IMR-90 (cell line): ENCODE measurements around the gene BDKRB1. TPM values are rescaled to one million over a fixed set of nuclear protein-coding genes. Genes with fewer than 3 reads are reported as not detected.

Source experiments
- ATAC-seq: fragments of 200-7000 bp; cut with Tn5 transposase; 2 replicates; pipeline ENCODE4 v1.9.1; 2020; ENCODE audit warnings: low read depth, mild to moderate bottlenecking, moderate library complexity
- BruUV-seq: library from RNA; stranded (reverse); fragments of 400-500 nt; replicated peaks from 2 replicates; lab custom pipeline; 2021; lab: Mats Ljungman, UMichigan
- CTCF ChIA-PET: fragments of 300-600 bp; formaldehyde crosslinking; extraction: SDS; loops from one replicate; lab custom pipeline; 2021; ENCODE audit warnings: antibody characterized with exemption; lab: Yijun Ruan, JAX
- POLR2A ChIA-PET: fragments of 300-600 bp; sonication (Branson Sonifier 250); formaldehyde crosslinking; loops from one replicate; lab custom pipeline; 2022; ENCODE audit warnings: antibody characterized with exemption; ENCODE audit not compliant: unreplicated experiment; lab: Charles Lee
- DNase-seq: peaks from one replicate; pipeline ENCODE4 v3.0.0; 2013
- H2AFZ ChIP-seq: replicated peaks from 2 replicates; pipeline ENCODE3; 2013; ENCODE audit warnings: low read length, mild to moderate bottlenecking; ENCODE audit not compliant: poor library complexity
- H2AK5ac ChIP-seq: 2 replicates; pipeline ENCODE4 v1.6.1; 2013; ENCODE audit warnings: low read depth, low read length, inconsistent platforms
- H2AK9ac ChIP-seq: replicated peaks from 2 replicates; pipeline ENCODE3; 2013; ENCODE audit warnings: mild to moderate bottlenecking, low read depth, low read length, moderate library complexity; ENCODE audit not compliant: poor library complexity
- H2BK120ac ChIP-seq: 2 replicates; pipeline ENCODE4 v1.6.1; 2013; ENCODE audit warnings: low read depth, low read length, inconsistent platforms
- H2BK15ac ChIP-seq: 3 replicates; pipeline ENCODE4 v1.6.1; 2013; ENCODE audit warnings: low read depth, low read length, inconsistent platforms
- H2BK20ac ChIP-seq: 2 replicates; pipeline ENCODE4 v1.6.1; 2013; ENCODE audit warnings: low read depth, mild to moderate bottlenecking, inconsistent platforms, low read length, moderate library complexity
- H2BK5ac ChIP-seq: 2 replicates; pipeline ENCODE4 v1.6.1; 2013; ENCODE audit warnings: mild to moderate bottlenecking, low read depth, low read length, inconsistent platforms; ENCODE audit not compliant: poor library complexity, severe bottlenecking
- H3K14ac ChIP-seq: replicated peaks from 2 replicates; pipeline ENCODE4 v1.6.1; 2013; ENCODE audit warnings: low read depth, low read length, inconsistent platforms
- H3K18ac ChIP-seq: 2 replicates; pipeline ENCODE4 v1.6.1; 2013; ENCODE audit warnings: low read depth, low read length, control low read depth
- H3K23ac ChIP-seq: 2 replicates; pipeline ENCODE4 v1.6.1; 2013; ENCODE audit warnings: low read depth, low read length, inconsistent platforms
- H3K27ac ChIP-seq: 2 replicates; pipeline ENCODE4 v1.5.1; 2013; ENCODE audit warnings: mild to moderate bottlenecking, control low read depth, low read length; ENCODE audit not compliant: insufficient read depth
- H3K27me3 ChIP-seq: 2 replicates; pipeline ENCODE4 v1.6.1; 2013; ENCODE audit warnings: low read length; ENCODE audit not compliant: control insufficient read depth, insufficient read depth
- H3K36me3 ChIP-seq: 2 replicates; pipeline ENCODE4 v1.6.1; 2013; ENCODE audit warnings: low read length, mixed read lengths; ENCODE audit not compliant: control insufficient read depth, insufficient read depth
- H3K4ac ChIP-seq: 2 replicates; pipeline ENCODE4 v1.6.1; 2013; ENCODE audit warnings: low read depth, low read length, inconsistent platforms
- H3K4me1 ChIP-seq: 2 replicates; pipeline ENCODE4 v1.6.1; 2013; ENCODE audit warnings: low read length, mixed read lengths; ENCODE audit not compliant: control insufficient read depth, insufficient read depth
- H3K4me2 ChIP-seq: 2 replicates; pipeline ENCODE4 v1.6.1; 2013; ENCODE audit warnings: low read depth, mild to moderate bottlenecking, control low read depth, low read length, moderate library complexity
- H3K4me3 ChIP-seq: 2 replicates; pipeline ENCODE4 v1.5.1; 2013; ENCODE audit warnings: low read depth, mild to moderate bottlenecking, control low read depth, low read length, moderate library complexity; ENCODE audit not compliant: insufficient read depth
- H3K56ac ChIP-seq: 2 replicates; pipeline ENCODE4 v1.6.1; 2013; ENCODE audit warnings: low read length, inconsistent platforms; ENCODE audit not compliant: insufficient read depth; ENCODE audit errors: extremely low read depth
- H3K79me1 ChIP-seq, 2 experiments: 2 replicates each; pipeline ENCODE4 v1.6.1; 2013; ENCODE audit warnings: low read length in 2 of 2, inconsistent platforms in 1 of 2, low read depth in 1 of 2
- H3K9ac ChIP-seq: 2 replicates; pipeline ENCODE4 v1.6.1; 2013; ENCODE audit warnings: low read depth, low read length, control low read depth
- H3K9me1 ChIP-seq: 2 replicates; pipeline ENCODE4 v1.6.1; 2013; ENCODE audit warnings: low read length, inconsistent platforms; ENCODE audit not compliant: insufficient read depth
- H3K9me3 ChIP-seq: 2 replicates; pipeline ENCODE4 v1.6.1; 2013; ENCODE audit warnings: low read length; ENCODE audit not compliant: control insufficient read depth, insufficient read depth
- H4K20me1 ChIP-seq: 2 replicates; pipeline ENCODE4 v1.6.1; 2013; ENCODE audit warnings: low read length, inconsistent platforms; ENCODE audit not compliant: insufficient read depth
- H4K5ac ChIP-seq: 2 replicates; pipeline ENCODE4 v1.6.1; 2013; ENCODE audit warnings: mild to moderate bottlenecking, low read depth, low read length, control low read depth
- H4K8ac ChIP-seq, 2 experiments: 2 replicates each; pipeline ENCODE4 v1.6.1; 2013; ENCODE audit warnings: low read depth in 2 of 2, low read length in 2 of 2, control low read depth in 1 of 2, inconsistent platforms in 1 of 2
- H4K91ac ChIP-seq: 2 replicates; pipeline ENCODE4 v1.6.1; 2013; ENCODE audit warnings: low read depth, low read length, inconsistent platforms; ENCODE audit not compliant: insufficient read depth
- MXI1 ChIP-seq: IDR thresholded peaks from 2 replicates; pipeline ENCODE4 v1.6.1; 2012; ENCODE audit warnings: low read depth, mild to moderate bottlenecking, low read length, moderate library complexity, borderline replicate concordance
- POLR2A ChIP-seq: IDR thresholded peaks from 2 replicates; pipeline ENCODE4 v1.6.1; 2012; ENCODE audit warnings: mild to moderate bottlenecking, low read depth, low read length
- WGBS, 2 experiments: methylation state at CpG; one replicate each; pipeline versions ENCODE4 v1.1.5 to v1.1.7; 2013; ENCODE audit warnings: missing lambda C conversion rate in 2 of 2; ENCODE audit not compliant: insufficient read length in 1 of 2; ENCODE audit errors: extremely low coverage in 2 of 2; 5-methylcytosine and 5-hydroxymethylcytosine counted together
- dilution Hi-C: fragments of 300-500 bp; cut with HindIII; formaldehyde crosslinking; loops from one replicate; pipeline ENCODE4 v1.14.3; 2018; ENCODE audit warnings: low sequenced_read_pairs; ENCODE audit not compliant: unreplicated experiment
- in situ Hi-C: fragments of 300-500 bp; cut with MboI; formaldehyde crosslinking; loops from 3 replicates; pipeline ENCODE4 v1.14.3; 2019; ENCODE audit warnings: low sequenced_read_pairs, inconsistent platforms, mixed read lengths
- intact Hi-C: fragments of 100-400 bp; cut with micrococcal nuclease; formaldehyde crosslinking; loops from 2 replicates; pipeline ENCODE4 v1.10.0; 2022
- polyA plus RNA-seq, 3 experiments: library from polyadenylated mRNA; depleted of rRNA; stranded (reverse); fragments of >200 nt; gene quantifications; 2 replicates each; pipeline ENCODE4 v1.2.3, GENCODE V29; 2012; ENCODE audit warnings: low replicate concordance in 1 of 3
- total RNA-seq: library from RNA; depleted of rRNA; stranded (reverse); fragments of >200 nt; gene quantifications from 2 replicates; pipeline ENCODE4 v1.2.3, GENCODE V29; 2012

BDKRB1 gene
- total and polyA plus RNA-seq, 2 of the 4 experiments (the other 2 are of a cell fraction), result 56.5 to 130 TPM

- no peak overlapping the region for H3K9ac ChIP-seq
- no peak overlapping the region for H2AK5ac ChIP-seq
- H3K9me3 ChIP-seq, result peaks cover 6% of the 10 kb centered on the region
- H3K14ac ChIP-seq, result no peak overlapping the region
- H3K27me3 ChIP-seq, result no peaks in the 10 kb centered on the region
- no peak overlapping the region for H3K56ac ChIP-seq
- H2BK15ac ChIP-seq, result no peak overlapping the region
- H2AFZ ChIP-seq, result no peak overlapping the region
- no peak overlapping the region for H3K18ac ChIP-seq
- no peak overlapping the region for H3K4me2 ChIP-seq
- no peak overlapping the region for H2BK5ac ChIP-seq
- H3K4me3 ChIP-seq, result no peak overlapping the region
- WGBS, 2 experiments, result no CpG with 5 or more reads among the region's 1 CpG
- no peak overlapping the region for H4K91ac ChIP-seq
- peaks cover 38% of the 10 kb centered on the region for H3K4me1 ChIP-seq
- H2BK20ac ChIP-seq, result no peak overlapping the region
- no peak overlapping the region for H3K23ac ChIP-seq
- H4K8ac ChIP-seq, result no peak overlapping the region; a peak in 1 of 4 replicates
- intact Hi-C loops (no loop called here), dilution Hi-C loops (no loop called here), in situ Hi-C loops (no loop called here)
- CTCF ChIA-PET, result no interaction called here
- H4K20me1 ChIP-seq, result peaks cover 49% of the 10 kb centered on the region
- H3K9me1 ChIP-seq, result peaks cover 45% of the 10 kb centered on the region
- no TSS peak for BruUV-seq
- no peak overlapping the region for H3K4ac ChIP-seq
- POLR2A ChIA-PET, result no interaction called here
- peaks cover 63 to 95% of the 10 kb centered on the region in 2 experiments for H3K79me1 ChIP-seq
- H4K5ac ChIP-seq, result no peak overlapping the region; the same call in 1 of the 2 replicates
- peaks cover 74% of the 10 kb centered on the region for H3K36me3 ChIP-seq
- peak overlapping the region; percentile 44; the same call in 1 of the 2 replicates for H3K27ac ChIP-seq
- ATAC-seq (no peak), DNase-seq (no peak)
- no peak overlapping the region for H2BK120ac ChIP-seq
- no peak overlapping the region for H2AK9ac ChIP-seq
- TF ChIP-seq POLR2A (0 out of 2 replicates have a peak, but pooled peaks have one; percentile 1), MXI1 (no peak)
These were observed 39.4 kb upstream of the BDKRB1 start for GRCh38 chr14:96216627-96217026.
